Endothelial cell of umbilical vein (primary cell): ENCODE data around the gene ITGA6. TPM values are rescaled to one million over a fixed set of nuclear protein-coding genes. Genes with fewer than 3 reads are reported as not detected.

Experiments
- BruUV-seq: library from RNA; stranded (reverse); fragments of 400-500 nt; replicated peaks from 2 replicates; lab custom pipeline; 2021; lab: Mats Ljungman, UMichigan
- CTCF ChIA-PET: fragments of 300-600, 350-600 bp; sonication (Branson Sonifier 250); formaldehyde crosslinking; loops from one replicate; lab custom pipeline; 2021; ENCODE audit warnings: antibody characterized with exemption, inconsistent platforms; lab: Charles Lee
- POLR2A ChIA-PET: fragments of 300-600, 350-600 bp; sonication (Branson Sonifier 250); formaldehyde crosslinking; loops from one replicate; lab custom pipeline; 2021; ENCODE audit warnings: antibody characterized with exemption, inconsistent platforms; lab: Charles Lee
- DNase-seq: peaks from one replicate; pipeline ENCODE4 v3.0.0-alpha.2; 2011; ENCODE audit warnings: low read depth, low spot score
- FAIRE-seq: peaks from 2 replicates; lab custom pipeline; 2011; peaks lifted over from hg19 to GRCh38; lab: Jason Lieb, UNC
- H2AFZ ChIP-seq: 2 replicates; pipeline ENCODE4 v1.6.0; 2012; ENCODE audit warnings: low read depth, low read length, control low read depth, inconsistent platforms
- H3K27ac ChIP-seq: 2 replicates; pipeline ENCODE4 v1.5.1; 2011; ENCODE audit warnings: low read depth, mild to moderate bottlenecking, control low read depth, low read length, moderate library complexity; ENCODE audit not compliant: insufficient read depth
- H3K27me3 ChIP-seq, 2 experiments: 2 replicates each; pipeline versions ENCODE4 v1.6.0 to v1.6.1; 2011; ENCODE audit warnings: low read length in 2 of 2, mixed read lengths in 1 of 2; ENCODE audit not compliant: control insufficient read depth in 2 of 2, insufficient read depth in 2 of 2
- H3K36me3 ChIP-seq, 2 experiments: 2 replicates in 1 of 2; 3 replicates in 1 of 2; pipeline ENCODE4 v1.5.1; 2011; ENCODE audit warnings: low read length in 2 of 2, mild to moderate bottlenecking in 1 of 2, moderate library complexity in 1 of 2; ENCODE audit not compliant: control insufficient read depth in 2 of 2, insufficient read depth in 2 of 2; ENCODE audit errors: extremely low read depth in 1 of 2
- H3K4me1 ChIP-seq: 3 replicates; pipeline ENCODE4 v1.5.1; 2011; ENCODE audit warnings: mild to moderate bottlenecking, low read length; ENCODE audit not compliant: control insufficient read depth, insufficient read depth; ENCODE audit errors: extremely low read depth
- H3K4me2 ChIP-seq: 2 replicates; pipeline ENCODE4 v1.6.1; 2011; ENCODE audit warnings: low read length, control low read depth, mixed read lengths; ENCODE audit not compliant: insufficient read depth
- H3K4me3 ChIP-seq, 3 experiments: fragments of 200-600 bp in 1 of 3; sonication (generic), shearing (Covaris generic) in 1 of 3; replicated peaks in 1 of 3; 2 replicates each; pipeline ENCODE4 v1.5.1; 2011 to 2016; ENCODE audit warnings: control low read depth in 3 of 3, low read length in 3 of 3, mild to moderate bottlenecking in 2 of 3, inconsistent platforms in 1 of 3, low read depth in 1 of 3, moderate library complexity in 1 of 3; ENCODE audit not compliant: insufficient read depth in 1 of 3
- H3K79me2 ChIP-seq: 2 replicates; pipeline ENCODE4 v1.6.0; 2012; ENCODE audit warnings: low read length, inconsistent platforms; ENCODE audit not compliant: control insufficient read depth, insufficient read depth
- H3K9ac ChIP-seq: replicated peaks from 2 replicates; pipeline ENCODE3; 2011; ENCODE audit warnings: low read length, control low read depth; ENCODE audit not compliant: insufficient read depth; ENCODE audit errors: extremely low read depth
- H3K9me1 ChIP-seq: replicated peaks from 3 replicates; pipeline ENCODE4 v1.6.0; 2011; ENCODE audit warnings: mild to moderate bottlenecking, low read length; ENCODE audit not compliant: control insufficient read depth, insufficient read depth; ENCODE audit errors: extremely low read depth
- H3K9me3 ChIP-seq: replicated peaks from 2 replicates; pipeline ENCODE4 v1.5.1; 2012; ENCODE audit warnings: low read length, inconsistent platforms; ENCODE audit not compliant: control insufficient read depth, insufficient read depth
- H4K20me1 ChIP-seq: replicated peaks from 2 replicates; pipeline ENCODE3; 2011; ENCODE audit warnings: mild to moderate bottlenecking, low read length; ENCODE audit not compliant: control insufficient read depth, insufficient read depth; ENCODE audit errors: extremely low read depth
- CTCF ChIP-seq, 2 donors: IDR thresholded peaks; 1 replicate in 1 of 2; 2 replicates in 1 of 2; pipeline ENCODE4 v1.5.1; 2011; ENCODE audit warnings: low read length in 2 of 2, mild to moderate bottlenecking in 2 of 2, moderate library complexity in 2 of 2, control low read depth in 1 of 2, inconsistent platforms in 1 of 2, low read depth in 1 of 2; ENCODE audit not compliant: insufficient read depth in 1 of 2; ENCODE audit errors: extremely low read depth in 1 of 2
- EZH2 ChIP-seq: IDR thresholded peaks from 2 replicates; pipeline ENCODE4 v1.6.1; 2012; ENCODE audit warnings: borderline replicate concordance, low read depth, mild to moderate bottlenecking, moderate library complexity, low read length, inconsistent platforms; ENCODE audit not compliant: severe bottlenecking
- FOS ChIP-seq: IDR thresholded peaks from 2 replicates; pipeline ENCODE4 v1.6.1; 2011; ENCODE audit warnings: mild to moderate bottlenecking, low read length, moderate library complexity, borderline replicate concordance; ENCODE audit not compliant: insufficient read depth
- GATA2 ChIP-seq: IDR thresholded peaks from 2 replicates; pipeline ENCODE4 v1.7.0; 2011; ENCODE audit warnings: low read depth, mild to moderate bottlenecking, moderate library complexity, mixed read lengths, low read length; ENCODE audit not compliant: insufficient read length, insufficient read depth
- JUN ChIP-seq: IDR thresholded peaks from 2 replicates; pipeline ENCODE4 v1.6.1; 2011; ENCODE audit warnings: borderline replicate concordance, low read depth; ENCODE audit not compliant: insufficient read length, insufficient read depth
- MAX ChIP-seq: IDR thresholded peaks from 2 replicates; pipeline ENCODE4 v1.6.1; 2011; ENCODE audit not compliant: insufficient read depth, insufficient read length
- MYC ChIP-seq: IDR thresholded peaks from one replicate; pipeline ENCODE4 v1.6.1; 2011; ENCODE audit warnings: mild to moderate bottlenecking, low read depth, low read length
- POLR2A ChIP-seq: IDR thresholded peaks from 2 replicates; pipeline ENCODE4 v1.6.1; 2012; ENCODE audit warnings: low read depth, mild to moderate bottlenecking, control low read depth, low read length
- POLR2AphosphoS5 ChIP-seq: IDR thresholded peaks from 2 replicates; pipeline ENCODE4 v1.6.1; 2012; ENCODE audit warnings: low read depth, mild to moderate bottlenecking, control low read depth, low read length, moderate library complexity; ENCODE audit not compliant: insufficient read depth
- dilution Hi-C: fragments of 300-500 bp; cut with MboI; formaldehyde crosslinking; loops from one replicate; pipeline ENCODE4 v1.15.0; 2019; ENCODE audit warnings: low sequenced_read_pairs; ENCODE audit not compliant: extremely low pct_ligation_motif_present
- intact Hi-C: fragments of 100-400 bp; cut with micrococcal nuclease; formaldehyde crosslinking; loops from one replicate; pipeline ENCODE4 v1.10.0; 2022
- polyA plus RNA-seq, 4 experiments: library from polyadenylated mRNA; depleted of rRNA in 3 of 4; stranded (reverse) in 3 of 4; unstranded in 1 of 4; fragments of >200 nt; gene quantifications; 2 replicates each; pipeline versions ENCODE4 v1.2.1 to v1.2.3, GENCODE V29; 2011 to 2012; ENCODE audit warnings: missing spikeins in 1 of 4
- total RNA-seq: library from RNA; stranded (reverse); gene quantifications from 2 replicates; pipeline ENCODE4 v1.2.3, GENCODE V29; 2021

The ITGA6 gene
- total and polyA plus RNA-seq, 2 donors (not counting 3 experiments of a cell fraction or from before 2014, with no cell fraction given), result 24.9 to 208 TPM

- intact Hi-C loops, result no loop called here
- no peaks in the 10 kb centered on the region for H3K27me3 ChIP-seq
- no peak overlapping the region for H3K9ac ChIP-seq
- no peak overlapping the region for H3K4me3 ChIP-seq
- CTCF ChIA-PET, result no interaction called here
- no peak for DNase-seq
- H3K9me1 ChIP-seq, result no peaks in the 10 kb centered on the region
- no peaks in the 10 kb centered on the region for H3K36me3 ChIP-seq
- no peaks in the 10 kb centered on the region for H4K20me1 ChIP-seq
- no peak overlapping the region for H3K27ac ChIP-seq
- H3K4me1 ChIP-seq, result no peaks in the 10 kb centered on the region
- TF ChIP-seq CTCF (IDR thresholded peaks at IDR 0.05; ENCODE audit: extremely low read depth in 1 of 2, insufficient read depth in 1 of 2, low read depth in 1 of 2, low read length in 2 of 2) (no peak), MYC (no peak), FOS (no peak), GATA2 (no peak), POLR2AphosphoS5 (no peak), POLR2A (no peak), MAX (no peak), JUN (no peak), EZH2 (no peak)
- dilution Hi-C loops, result no loop called here
- H2AFZ ChIP-seq, result no peak overlapping the region
- peaks cover 2% of the 10 kb centered on the region for H3K9me3 ChIP-seq
- no peaks in the 10 kb centered on the region for H3K79me2 ChIP-seq
- H3K4me2 ChIP-seq, result no peak overlapping the region
- BruUV-seq, result no TSS peak
- POLR2A ChIA-PET, result no interaction called here
- no peak for FAIRE-seq
Measured at GRCh38 chr2:172539767-172540166, 112.4 kb downstream of the ITGA6 start.
